CD4-positive, alpha-beta T cell treated with Interferon gamma for 1 hour (primary cell): ENCODE results near the gene SPACA9.

ENCODE experiments used
- DNase-seq: peaks from one replicate; pipeline ENCODE4 v3.0.0-alpha.2; 2020

SPACA9 gene

DNA sequence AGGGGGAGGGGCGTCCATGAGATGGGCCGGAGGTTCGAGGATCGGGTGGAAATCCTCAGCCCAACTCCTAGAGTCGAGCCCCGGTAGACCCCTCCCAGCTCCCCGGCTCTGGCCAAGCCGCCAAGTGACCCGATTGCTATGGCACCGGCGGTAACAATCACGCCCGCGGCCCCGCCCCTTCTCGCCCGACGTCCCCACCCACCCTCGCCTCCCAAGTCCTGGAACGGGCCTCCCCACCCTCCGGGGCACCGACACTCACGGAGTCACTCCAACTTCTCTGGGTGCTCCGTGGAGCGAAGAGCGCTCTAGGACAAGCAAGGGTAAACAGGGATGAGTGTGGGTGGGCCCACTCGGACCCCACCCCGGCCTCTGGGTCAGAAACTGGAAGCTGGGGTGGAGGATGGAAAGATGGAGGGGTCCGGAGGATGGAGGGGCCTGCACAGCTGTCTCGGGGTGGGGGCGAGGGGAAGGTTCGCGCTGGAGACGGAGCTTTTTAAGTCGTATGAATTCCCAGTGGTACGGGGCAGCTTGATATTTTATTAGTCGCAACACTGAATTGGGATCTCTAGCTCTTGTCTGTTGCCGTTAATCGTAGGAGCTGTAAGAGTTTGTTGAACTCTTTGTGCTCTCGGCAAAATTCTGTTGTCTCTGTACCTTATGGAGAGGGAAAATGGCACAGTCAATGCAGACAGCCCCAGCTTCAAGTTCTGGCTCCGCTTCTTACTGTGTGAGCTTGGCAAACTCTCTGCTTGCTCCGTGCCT lies at the start of gene SPACA9:
Gene SPACA9 (plus strand): TSS at position 204 of the 762 bp plus-strand sequence. CDS start 5,050 bp downstream, outside the sequence.
- peak; percentile 33 for DNase-seq

DNA sequence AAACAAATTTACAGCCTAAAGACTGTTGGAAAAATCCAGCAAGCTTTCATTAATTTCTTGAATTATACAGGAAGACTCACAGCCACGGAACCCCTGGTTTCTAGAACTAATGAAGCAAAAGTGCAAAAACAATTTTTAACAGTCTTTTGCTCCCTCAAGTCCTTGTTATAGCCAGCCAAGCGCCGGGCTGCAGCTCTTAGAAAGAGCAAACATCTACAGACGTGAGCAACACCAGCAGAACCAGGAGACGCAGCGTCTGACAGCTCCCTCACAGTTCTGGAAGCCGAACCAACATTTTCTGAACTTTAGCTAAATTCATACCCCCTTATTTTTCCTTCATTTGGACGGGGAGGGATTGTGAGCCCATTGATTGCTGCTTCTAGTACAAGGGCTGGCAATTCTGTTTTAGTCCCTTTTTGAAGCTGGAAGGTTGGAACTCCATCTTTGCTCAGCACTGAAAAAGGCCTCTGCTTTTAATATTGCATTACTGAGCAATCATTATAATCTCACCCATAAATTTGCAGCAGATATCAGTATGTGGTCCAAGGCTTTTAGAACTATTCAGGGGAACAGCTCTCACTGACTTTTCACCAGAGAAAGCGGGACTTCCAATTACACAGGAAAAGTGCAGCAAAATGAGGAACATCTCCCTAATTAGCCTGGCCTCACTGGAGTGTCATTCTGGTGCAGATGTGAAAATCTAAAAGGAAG lies 46.4 kb upstream of the SPACA9 start:
- no peak for DNase-seq

DNA sequence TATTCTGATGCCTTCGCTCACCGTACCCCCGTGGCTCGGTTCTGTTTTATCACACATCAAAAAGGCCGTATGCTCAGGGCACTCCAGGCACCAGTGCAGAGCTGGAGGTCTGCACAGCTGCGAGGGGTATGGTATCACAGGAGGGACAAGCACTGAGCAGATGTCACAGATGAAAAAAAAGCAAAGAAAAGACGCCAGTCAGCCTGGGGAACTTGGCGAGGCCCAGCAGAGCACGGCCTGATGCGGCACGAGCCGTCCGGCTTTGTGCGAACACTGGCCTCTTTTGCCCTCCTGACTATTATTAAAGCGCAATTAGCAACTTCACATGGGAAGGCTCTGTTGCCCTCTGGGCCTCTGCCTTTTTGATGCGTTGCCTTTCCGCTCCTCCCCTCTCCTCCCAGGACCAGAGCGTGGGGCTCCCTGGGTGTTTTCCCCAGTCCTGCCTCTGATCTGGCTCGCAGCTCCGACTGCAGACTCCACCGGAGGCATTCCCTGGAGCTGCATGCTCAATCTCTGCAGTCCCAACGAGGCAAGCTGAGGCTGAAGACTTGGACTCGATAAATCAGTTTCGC lies 45.1 kb upstream of the SPACA9 start:
- no peak for DNase-seq

DNA sequence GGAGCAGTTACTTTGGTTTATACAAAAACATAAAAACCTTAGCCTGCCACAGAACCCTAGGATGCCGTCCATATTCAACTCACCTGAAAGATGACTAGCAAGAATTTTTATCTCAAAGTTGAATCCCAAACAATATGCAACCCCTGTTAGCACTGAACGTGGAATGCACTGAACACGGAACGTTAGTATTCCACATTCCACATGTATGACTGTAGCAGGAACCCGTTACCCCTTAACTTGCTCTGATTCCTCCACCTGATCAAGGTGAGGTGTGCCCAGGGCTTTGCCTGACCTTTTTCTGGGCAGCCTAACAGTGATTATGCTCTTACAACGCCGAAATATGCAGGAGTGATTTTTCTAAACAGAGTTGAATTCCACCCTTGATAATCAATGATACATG lies 44.4 kb upstream of the SPACA9 start:
- no peak for DNase-seq

DNA sequence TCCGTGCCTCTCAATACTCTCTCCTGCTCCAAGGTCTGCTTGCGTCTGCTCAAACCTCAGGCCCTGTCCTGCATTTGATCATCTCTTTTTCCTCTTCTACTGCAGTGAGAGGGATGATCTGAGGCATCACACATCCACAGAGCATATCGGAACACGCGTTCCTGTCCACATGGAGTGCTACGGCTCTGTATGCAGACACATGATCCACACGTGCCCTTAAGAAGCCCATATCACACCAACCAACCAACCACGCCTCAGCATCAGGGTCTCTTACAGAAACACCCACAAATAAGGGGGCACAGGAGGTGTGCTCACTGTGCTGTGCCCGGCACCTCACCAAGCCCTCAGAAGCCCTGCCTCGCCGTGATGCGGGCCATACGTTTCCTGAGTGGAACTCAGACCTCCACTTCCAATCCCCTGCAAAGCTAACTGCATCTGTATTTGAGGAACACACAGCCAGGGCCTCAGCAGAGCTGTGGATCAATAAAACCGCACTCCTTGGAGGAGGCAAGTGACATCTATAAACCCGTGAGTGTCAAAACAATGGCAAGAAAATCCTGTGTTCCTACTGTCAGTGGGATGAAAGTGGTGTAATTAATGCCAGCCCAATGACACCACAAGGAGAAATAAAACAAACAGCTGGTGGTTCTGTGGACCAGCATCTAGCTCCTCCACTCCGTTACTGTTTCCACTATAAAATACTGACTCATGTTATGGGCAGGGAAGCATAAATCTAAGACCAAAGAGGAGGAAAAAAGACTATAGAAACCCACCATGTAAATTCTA lies 41.0 kb upstream of the SPACA9 start:
- no peak for DNase-seq

DNA sequence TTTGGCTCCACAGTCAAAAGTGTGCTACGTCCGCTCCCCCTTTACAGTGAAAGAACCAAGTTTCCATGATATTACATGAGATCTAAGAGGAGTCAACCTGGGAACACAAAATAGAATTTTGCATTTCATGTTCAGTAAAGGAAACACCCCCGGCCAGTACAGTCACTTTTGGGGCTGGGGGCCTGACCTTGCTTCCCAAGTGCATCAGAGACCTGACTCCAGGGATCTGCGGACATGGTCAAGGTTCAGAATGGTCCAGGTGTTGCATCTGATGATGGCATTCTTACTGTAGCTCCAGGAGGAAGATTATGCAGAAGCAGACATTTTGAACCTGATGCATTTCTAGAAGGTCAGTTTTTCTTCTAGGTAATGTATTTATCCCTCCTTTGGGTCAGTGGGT lies 40.4 kb upstream of the SPACA9 start:
- no peak for DNase-seq

DNA sequence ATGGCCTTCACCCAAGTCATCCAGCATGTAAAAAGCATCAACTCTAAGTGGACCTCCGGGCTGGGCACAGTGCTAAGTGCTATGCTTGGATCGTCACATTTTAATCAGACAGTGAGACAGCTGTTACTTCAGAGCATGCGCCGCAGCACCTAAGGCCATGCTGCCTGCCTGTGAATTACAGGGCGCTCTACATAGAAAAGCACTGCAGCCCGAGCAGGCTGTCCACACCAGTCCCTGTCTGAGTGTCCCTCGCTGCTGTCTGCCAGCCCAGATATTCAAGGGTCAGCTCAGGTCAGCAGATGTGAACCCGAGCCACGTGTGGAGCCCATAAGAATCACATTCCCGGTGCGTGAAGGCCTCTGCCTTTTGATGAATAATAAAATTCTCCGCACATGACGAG lies 37.7 kb upstream of the SPACA9 start:
- DNase-seq: no peak

DNA sequence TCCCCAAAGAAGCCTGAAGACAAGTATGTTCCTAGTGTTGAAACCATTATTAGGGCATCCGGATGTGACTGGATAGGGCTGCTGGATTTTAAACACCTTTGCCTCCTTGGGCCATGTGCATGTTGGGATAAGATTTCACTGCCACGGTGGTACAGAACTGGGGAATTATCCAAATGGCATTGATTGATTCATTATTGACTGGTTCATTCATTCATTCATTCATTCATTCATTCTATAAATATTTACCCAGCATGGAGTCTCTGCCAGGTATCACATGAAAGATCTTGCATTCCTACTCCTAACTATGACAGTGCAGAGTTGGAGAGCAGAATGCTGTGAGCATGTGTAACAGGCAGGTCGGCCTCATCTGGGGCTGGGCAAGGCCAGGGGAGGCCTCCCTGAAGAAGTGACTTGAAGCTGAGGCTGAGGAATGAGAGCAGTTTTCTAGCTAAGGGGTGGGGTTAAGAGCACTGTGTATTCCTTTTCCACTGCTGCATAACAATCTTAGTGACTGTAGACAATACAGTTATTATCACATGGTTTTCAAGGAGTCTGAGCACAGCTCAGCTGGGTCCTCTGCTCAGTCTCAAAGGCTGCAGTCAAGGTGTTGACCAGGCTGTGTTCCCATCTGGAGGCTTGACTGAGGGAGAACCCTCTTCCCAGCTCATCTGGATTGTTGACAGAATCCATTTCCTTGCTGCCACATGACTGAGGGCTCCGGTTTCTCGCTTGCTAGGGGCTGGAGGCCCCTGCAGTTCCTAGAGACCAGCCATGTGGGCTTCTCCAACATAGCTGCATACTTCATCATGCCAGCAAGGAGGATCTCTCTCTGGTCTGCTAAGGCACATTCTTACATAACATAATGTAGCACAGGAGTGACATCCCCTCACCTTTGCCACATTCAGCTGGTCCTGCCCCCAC lies 36.3 kb upstream of the SPACA9 start:
- no peak for DNase-seq

DNA sequence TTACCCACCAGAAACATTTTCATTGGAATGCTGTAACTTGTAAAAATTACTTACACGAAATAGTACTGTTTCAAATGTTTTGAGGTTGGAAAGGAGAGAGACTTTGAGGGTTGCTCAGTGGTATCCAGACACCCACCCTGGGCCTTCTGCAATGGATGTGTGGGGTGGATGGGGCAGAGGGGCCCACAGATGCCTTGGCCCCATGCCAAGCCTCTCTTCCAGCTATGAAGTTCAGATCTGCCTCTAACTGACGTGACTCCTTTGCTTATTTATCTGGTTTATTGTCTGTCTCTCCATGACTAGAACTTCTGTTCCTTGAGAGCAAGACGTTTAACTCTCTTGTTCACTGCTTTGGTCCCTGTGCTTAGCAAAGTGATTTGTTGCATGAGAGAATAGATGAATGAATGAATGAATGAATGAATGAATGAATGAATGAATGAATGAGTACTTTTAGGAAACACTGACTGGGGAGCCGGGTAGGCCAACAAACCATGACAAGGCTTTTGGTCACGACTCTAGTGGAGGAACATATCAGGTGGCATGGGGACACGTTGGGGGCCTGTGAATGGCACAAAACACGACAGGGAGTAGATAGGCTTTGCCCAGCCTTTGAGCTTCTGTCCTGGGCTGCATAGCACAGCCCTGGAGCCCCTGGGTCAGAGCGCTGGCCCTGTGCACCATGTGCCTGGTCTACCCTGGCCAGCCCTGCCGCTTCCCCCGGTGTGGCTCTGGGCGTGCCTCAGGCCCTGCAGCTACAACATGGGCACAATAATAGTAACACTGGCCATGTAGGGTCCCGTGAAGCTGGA lies 32.4 kb upstream of the SPACA9 start:
- DNase-seq: no peak

DNA sequence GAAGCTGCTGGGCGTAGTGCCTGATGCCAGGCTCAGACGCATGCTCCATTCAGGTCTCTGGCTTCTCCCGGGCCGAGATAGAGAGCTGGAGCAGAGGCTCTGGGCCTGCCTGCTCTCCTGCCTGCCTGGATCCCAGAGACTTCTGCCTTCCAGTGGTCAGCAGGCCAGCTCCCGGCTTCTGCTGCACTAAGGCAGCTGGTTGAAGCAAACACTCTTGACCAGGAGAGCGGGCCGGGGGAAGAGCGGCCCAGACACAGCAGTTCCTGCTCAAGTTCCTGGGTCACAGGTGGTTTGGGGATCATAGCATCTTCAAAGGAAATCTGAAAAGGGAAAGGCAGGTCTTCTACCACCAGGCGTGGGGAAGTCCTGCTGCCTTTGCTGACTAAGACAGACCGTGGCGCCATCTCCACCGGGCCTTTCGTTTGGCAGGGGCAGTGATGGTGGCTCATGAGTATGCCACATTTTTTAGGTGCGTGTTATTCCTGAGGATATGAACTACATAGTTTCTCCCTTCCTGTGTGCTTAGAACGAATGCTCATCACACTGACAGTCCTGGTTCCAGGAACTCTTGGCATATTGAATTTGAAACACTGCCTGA lies 31.7 kb upstream of the SPACA9 start:
- no peak for DNase-seq

DNA sequence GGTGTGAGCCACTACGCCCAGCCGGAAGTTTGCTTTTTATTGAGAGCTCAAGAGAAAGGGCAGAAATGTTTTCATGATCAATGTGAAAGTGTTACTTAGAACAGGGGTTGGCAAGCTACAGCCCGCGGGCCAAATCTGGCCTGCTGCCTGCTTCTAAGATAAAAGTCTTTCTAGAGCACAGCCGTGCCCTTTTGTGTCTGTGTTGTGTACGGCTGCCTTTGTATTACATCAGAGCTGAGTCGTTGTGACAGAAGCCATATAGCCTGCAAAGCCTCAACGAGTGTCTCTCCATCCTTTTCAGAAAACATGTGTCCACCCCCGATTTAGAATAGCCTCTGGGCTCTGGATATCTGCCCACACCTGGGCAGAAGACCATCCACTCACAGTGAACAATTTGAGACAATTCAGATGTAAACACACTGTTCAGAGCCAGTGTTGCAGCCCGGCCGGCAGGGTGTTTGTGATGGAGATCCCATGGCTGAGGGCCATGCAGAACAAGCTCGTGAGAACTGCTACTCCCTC lies 29.5 kb upstream of the SPACA9 start:
- no peak for DNase-seq

DNA sequence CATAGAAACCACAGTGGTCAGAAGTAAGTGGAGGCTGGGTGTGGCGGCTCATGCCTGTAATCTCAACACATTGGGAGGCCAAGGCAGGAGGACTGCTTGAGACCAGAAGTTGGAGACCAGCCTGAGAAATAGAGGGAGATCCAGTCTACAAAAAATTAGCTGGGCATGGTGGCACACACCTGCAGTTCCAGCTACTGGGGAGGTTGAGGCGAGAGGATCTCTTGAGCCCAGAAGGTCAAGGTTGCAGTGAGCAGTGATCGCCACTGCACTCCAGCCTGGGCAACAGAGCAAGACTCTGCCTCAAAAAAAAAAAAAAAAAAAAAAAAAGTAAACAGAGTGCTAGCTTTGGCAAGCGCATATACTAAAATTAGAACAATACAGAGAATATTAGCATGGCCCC lies 25.2 kb upstream of the SPACA9 start:
- DNase-seq: no peak

DNA sequence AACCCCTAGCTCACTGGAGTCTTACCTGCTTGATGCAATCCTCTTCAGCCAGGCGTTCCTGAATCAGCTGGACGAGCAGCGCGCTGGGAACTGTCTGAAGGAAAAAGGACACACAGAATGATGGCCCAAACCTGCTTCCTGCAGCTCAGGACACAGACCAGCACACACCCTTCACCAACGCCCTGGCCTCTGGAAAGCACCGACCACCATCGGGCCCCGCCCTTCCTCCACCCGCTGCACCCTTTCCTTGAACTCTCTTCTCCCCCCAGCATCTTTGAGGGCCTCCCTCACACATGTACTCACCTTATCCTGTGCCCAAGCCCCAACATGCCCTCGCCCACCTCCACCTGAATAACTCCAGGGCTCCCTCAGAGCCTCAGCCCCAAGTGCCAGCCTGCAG lies 23.9 kb upstream of the SPACA9 start:
- no peak for DNase-seq

DNA sequence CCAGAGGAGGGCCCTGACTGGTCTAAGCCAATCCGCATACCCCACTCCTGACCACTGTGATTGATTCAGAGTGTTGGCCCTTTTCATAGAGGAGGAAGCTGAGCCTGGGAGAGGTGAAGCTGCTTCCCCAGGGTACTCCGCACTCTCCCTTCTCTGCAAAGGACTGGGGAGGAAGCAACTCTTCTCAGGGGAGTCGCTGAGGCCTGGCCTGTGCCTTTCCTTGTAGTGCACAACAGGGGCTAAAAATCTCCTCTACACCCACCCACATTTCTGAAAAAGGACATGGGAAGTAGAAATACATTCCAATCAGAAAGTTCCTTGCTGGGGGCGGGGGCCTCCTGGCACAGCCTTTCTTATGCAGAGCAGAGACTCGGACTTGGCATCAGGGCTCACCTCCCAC lies 22.8 kb upstream of the SPACA9 start:
- DNase-seq: no peak

DNA sequence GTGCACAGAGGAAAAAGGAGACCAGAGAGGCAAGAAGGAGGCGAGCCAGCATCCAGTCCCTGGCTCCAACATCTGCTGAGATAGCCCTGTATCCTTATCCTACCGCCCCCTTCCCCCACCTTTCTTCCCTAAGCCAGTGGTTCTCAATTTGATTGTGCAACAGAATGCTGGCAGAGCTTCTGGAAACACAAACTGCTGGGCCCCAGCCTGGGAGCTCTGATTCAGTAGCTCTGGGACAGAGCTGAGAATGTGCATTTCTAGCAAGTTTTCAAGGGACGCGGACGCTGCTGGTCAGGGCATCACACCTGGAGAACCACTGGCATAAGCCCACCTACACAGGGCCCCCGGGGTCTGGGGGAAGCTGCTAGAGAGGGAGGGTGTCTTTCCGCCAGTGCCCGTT lies 21.7 kb upstream of the SPACA9 start:
- no peak for DNase-seq

DNA sequence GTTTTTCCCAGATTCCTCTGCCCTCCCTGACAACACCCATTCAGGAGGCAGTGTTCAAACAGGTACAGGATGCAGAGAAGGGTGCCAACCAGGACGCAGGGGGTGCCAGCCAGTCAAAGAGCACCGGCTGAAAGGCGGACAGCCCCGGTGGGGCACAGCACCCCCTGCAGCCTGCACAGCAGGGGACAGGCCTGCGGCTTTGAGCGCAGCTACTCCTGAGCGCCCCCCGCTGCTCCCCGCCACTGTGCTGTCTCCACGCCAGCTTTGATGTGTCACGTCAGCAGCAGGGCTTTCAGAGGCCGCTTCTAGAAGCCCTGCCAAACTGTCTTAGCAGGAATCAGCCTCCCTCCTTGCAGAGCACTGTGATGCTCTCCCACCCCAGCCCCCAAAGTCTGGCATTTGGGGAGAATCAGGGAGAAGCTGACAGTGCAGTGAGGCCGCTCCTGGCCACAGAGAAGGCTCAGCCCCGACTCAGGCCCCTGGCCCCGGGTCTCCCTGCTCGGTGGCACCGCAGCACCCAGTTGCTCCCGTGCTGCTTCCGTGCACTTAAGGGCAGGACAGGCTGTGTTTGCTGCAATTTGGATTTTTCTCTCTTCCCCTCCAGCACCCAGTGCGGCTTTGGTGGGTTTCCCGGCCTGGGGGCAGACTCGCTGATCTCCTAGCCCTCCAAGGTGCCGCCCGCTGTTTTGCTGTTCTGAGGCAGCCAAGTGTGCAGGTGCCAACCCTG lies 20.9 kb upstream of the SPACA9 start:
- no peak for DNase-seq

DNA sequence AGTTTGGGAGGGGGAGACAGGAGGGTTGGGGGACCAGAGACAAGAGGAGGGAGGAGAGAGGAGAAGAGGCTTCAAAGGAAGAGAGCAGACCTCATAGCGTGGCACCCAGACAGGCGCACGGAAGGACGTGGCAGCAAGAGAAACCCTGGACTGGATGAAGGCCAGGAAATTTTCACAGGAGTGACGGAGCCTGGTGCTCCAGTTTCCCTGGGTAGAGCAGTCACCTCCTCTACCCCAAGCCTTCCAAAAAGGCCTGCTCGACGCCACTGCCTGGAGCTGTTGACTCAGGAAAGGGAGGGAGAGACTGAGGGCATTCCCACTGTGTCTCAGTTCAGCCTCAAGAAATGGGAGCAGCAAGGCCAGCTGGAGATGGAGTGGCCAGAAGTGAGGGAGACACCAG lies 19.9 kb upstream of the SPACA9 start:
- DNase-seq: no peak

DNA sequence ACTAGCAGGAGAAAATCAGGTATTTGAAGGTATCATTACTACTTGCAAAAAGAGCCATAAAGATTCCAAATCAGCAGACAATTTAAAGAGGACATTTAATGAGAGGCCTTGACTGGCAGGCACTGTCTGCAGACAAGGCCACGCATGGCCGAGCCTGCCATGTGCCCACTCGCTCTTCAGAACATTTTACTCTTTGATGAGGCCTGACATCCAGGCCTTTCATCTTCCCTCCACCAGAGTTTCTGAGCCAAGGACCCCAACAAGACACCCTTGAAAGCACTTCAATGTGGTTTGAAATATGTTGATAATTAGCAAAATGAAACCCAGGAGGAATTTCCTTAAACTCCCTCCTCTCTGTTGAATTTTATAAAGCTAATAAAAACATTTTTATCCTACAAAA lies 17.0 kb upstream of the SPACA9 start:
- DNase-seq: no peak

DNA sequence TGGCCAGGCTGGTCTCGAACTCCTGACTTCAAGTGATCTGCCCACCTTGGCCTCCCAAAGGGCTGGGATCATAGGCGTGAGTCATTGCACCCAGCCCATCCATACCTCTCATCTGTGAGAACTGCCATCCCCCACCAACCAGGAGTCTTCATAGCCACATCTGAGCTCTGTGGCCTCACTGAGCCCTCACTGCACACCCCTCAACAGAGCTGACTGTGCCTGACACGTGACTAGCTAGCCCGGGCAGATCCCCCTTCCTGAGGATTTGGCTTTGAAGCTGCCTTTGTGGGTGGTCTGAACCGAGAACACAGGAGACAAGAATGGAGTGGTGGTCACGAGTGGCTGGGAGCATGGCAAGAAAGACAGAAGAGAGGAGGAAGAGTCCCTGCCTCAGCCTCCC lies 16.2 kb upstream of the SPACA9 start:
- no peak for DNase-seq

DNA sequence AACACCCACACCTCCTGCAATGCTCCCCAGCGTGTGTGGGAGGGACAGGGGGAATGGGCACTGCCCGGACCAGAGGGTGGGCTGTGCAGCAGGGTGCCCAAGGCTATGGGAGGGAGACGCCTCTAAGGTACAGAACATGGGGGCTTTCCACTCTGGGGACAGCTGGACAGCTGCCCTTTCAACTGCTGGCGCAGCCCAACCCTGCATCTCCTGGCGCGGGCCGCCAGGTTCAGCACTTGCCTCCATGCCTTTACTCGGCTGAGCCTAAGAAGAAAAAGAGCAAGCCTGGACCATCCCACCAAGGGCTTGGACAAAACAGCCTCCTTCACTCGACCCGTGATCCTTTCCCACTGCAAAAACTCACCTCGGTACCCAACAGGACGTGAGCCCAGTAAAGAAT lies 15.6 kb upstream of the SPACA9 start:
- no peak for DNase-seq
